ENCODE measurements around the gene ITPA.

ITPA gene

DNA sequence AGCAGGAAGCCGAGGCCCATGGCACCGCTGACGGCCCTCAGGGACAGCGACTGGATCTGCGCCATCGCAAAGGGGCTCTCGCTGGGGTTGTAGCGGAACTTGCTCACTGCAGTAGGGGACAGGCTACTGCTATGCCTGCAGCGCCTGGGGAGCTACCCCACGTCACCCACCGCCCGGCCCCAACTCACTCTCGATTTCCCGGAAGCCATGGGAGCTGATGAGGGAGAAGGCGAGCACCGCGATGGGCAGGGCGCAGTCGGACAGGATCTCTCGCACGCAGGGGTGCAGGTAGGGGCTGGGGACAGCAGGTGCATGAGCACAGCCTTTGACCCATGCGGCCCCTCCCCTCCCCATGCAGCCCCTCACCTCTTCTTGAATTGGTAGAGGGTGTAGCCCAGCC lies 19.9 kb downstream of the ITPA start:
- DNase-seq: no peak

- DNase-seq: no peak
These were observed 20.5 kb downstream of the ITPA start for GRCh38 chr20:3229798-3230197.

DNA sequence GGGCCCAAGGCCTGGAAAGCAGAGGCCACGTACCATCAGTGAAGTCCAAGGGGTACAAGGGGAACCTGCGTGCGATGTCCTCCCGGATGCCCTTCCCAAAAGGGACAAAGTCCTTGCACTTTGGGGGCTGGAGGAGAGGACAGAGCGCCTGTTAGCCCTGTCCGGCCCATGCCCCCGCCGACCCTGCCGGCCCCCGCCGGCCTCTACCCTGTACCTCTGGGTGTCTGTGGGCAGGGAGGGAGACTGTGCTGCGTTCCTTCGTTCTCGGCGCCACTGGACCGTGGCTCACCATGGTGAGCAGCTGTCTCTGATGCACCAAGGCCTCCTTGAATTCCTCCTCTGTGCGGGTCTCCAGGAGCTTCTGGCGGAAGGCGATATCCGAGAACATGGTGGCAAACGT lies 21.8 kb downstream of the ITPA start:
- no peak for DNase-seq

GRCh38 chr20:3231889-3232588 lies 22.7 kb downstream of the ITPA start:
- DNase-seq: no peak

DNA sequence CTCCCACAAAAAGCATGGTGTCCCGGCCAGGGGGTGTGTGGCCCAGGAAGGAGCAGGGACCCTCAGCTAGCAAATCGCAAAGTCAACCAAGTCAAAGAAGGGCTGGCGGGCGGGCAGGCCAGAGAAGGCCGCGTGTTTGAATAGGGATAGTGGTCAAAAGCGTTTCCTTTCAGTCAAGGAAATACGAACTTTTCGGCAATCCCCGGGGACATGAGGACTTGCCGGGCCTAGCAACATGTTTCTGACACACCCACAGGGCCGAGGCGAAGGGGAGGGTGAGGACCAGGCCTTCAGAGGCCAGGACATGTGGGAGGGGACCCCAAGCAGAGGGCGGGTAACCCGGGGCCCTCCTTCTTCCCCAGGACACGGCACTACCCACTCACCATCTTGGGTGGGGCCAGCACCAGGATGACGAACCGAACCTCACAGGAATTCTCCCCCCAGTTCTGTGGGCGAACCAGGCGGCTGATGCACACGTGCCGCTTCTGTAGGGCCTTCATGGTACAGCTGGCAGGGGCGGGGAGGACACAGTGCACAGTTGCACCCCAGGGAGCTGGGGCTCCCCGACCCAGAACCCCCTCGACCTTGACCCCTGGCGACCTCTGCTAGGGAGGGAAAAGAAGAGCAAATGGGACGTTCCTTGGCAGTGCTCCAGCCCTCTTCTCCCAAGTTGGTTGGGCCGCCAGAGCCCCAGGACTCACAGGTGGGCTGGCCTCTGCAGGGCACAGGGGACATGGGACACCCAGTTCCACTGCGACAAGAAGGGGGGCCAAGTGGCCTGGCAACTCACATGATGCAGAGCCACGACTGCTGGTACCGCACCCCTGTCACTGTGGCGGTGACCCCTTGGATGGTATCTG lies 24.1 kb downstream of the ITPA start:
- no peak for DNase-seq

- DNase-seq: no peak
These were observed 24.7 kb downstream of the ITPA start for GRCh38 chr20:3233991-3234498.

GRCh38 chr20:3235666-3236324 lies 26.5 kb downstream of the ITPA start:
- no peak for DNase-seq

- no peak for DNase-seq
These were observed 28.0 kb downstream of the ITPA start for GRCh38 chr20:3237011-3237957.

- DNase-seq: no peak
These were observed 28.8 kb downstream of the ITPA start for GRCh38 chr20:3237958-3238615.

- peak; percentile 46 for DNase-seq
These were observed 29.3 kb downstream of the ITPA start for GRCh38 chr20:3238616-3239025.

- DNase-seq: no peak
These were observed 29.9 kb downstream of the ITPA start, which contains the start of gene SLC4A11 for GRCh38 chr20:3239026-3239866. Gene SLC4A11 (minus strand): TSS chr20:3239190. CDS start chr20:3239137, 53 bp downstream.

DNA sequence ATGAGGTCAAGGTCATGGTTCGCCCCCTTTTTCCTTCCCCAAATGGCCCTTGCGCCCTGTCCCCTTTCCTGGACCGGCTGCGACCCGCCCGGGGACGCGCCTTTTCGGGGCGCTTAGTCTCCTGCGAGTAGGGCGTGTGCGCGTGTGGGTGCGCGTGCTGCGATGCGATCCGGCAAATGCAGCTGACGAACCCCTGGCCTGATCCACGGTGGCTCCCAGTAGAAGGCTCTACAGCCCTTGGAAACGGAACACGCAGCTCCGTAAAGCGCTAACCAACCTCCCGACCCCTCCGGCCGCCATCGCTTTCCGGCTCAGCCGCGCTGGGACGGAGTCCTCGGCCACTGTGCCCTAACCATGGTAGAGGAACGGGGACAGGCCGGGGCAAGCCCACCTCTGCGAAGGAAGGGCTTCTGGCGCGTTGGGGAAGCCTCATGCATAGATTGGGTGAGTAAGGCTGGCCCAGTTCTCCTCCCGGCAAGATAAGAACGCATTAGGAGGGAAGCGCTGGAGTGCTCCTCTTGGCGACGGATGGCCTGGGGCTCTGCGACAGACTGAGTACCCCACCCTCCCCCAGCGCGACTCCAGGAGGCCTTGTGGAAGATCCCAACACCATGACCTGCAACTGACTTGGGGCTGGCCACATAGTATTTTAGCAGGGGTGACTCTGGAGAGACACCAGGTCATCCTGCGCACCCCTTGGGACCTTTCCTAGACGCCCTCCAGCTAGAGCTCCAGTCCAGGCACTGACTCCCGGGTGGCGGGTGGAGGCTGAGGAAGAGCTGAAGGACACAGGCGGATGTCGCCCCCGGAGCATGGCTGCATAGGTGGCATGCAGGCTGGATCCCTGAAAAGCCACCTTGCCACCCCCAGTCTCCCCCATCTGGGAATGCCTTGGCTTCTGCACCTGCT lies 30.8 kb downstream of the ITPA start:
- DNase-seq: no peak

- DNase-seq: no peak
These were observed 31.6 kb downstream of the ITPA start for GRCh38 chr20:3240776-3241363.

- DNase-seq: no peak
These were observed 32.9 kb downstream of the ITPA start for GRCh38 chr20:3242172-3242692.

DNA sequence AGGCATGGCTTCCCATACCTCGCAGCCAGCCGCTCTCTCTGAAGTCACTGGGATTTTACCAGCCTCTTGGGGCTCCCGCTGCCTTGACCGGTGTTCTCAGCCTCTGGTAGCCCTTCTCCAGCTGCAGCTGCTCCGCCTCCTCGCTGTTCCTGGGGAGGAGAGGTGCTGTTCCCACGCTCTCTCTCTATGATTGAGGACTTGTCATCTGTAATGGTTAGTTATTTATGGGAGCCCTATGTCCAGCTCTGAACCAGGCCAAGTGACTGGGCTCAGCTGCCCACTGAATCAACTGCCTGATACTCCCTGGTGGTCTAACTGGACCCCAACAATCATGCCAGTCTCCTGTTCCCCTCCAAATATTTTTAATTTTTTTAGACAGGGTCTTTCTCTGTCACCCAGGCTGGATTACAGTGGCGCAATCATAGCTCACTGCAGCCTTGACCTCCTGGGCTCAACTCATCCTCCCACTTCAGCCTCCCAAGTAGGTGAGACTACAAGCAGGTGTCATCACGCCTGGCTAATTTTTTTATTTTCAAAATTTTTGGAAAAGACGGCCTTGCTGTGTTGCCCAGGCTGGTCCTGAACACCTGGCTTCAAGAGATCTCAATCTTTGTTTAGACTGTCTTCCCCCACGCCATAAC lies 34.5 kb downstream of the ITPA start:
- DNase-seq: no peak

DNA sequence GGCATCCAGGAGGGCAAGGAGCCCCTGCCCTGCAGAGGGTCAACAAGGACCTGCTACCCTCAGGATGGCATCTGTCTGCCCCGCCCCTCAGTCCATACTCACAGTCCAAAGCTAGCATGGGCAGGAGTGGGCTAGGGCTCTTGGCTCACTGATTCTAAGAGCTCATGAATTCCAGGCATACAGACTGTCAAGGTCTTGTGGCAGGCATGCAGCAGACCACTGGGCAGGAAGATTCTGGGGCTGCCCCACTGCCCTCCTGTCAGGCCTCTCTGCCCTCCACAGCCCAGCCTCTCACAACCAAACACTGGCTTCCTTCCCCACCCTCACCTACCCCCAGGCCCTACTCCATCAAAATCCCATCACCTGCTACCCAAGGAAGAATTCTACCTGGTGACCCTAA lies 35.3 kb downstream of the ITPA start:
- no peak for DNase-seq

DNA sequence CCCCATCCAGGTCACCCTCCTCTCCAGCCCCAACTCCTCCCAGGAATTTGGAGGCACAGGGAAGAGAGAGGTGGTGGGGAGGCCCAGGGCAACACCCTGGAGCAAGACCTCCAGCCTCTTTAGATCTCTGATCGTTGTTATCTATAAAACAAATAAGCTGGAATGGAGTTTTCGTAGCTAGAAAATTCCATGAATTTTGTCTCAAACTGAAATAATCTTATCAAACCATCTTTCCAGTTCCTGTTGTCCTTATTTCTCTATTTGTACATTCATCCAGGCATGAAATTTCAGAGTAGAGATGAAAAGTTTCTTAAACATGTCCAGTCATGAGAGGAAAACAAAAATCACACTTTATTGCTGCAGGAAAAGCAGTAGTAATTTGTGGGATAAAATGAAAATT lies 35.9 kb downstream of the ITPA start:
- no peak for DNase-seq

DNA sequence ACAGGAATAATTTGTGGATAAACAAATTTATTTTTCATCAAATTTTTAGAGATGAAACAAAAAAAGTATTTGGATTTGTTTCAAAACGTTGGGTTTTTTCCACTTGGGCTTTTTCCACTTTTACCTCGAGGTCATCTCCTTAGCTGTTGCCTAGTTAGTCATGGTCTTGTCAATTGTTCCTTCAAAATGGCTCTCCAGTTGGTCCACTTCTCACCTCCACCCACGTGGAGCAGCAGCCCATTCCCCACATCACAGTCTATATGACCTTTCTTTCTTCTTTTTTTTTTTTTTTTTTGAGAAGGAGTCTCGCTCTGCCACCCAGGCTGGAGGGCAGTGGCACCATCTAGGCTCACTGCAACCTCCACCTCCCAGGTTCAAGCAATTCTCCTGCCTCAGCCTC lies 36.4 kb downstream of the ITPA start:
- no peak for DNase-seq
